Central memory CD4-positive, alpha-beta T cell (primary cell): ENCODE measurements around the gene BRD2.
"Not testable (repeated sequence)": the region's sequence is repeated elsewhere in the genome, so short reads cannot be mapped to it uniquely, and the experiment has no call there.

Experiments
- DNase-seq: peaks from one replicate; pipeline ENCODE4 v3.0.0; 2022
- total RNA-seq, 3 experiments: gene quantifications; one replicate each; lab custom pipeline; 2026; lab: John Stamatoyannopoulos, UW

Gene BRD2
- 446 to 1,161 (median 520) reads per million in 3 experiments for total RNA-seq

GRCh38 chr6:32968093-32968866 is at the start of gene BRD2:
Gene BRD2 (plus strand): TSS chr6:32968594. CDS start chr6:32972899, 4,305 bp downstream.
- DNase-seq: peak; percentile 98

- DNase-seq: no peak
These were observed 47.7 kb upstream of the BRD2 start for GRCh38 chr6:32920715-32921114.

- no peak for DNase-seq
These were observed 46.3 kb upstream of the BRD2 start for GRCh38 chr6:32922083-32922482.

- no peak for DNase-seq
These were observed 37.2 kb upstream of the BRD2 start for GRCh38 chr6:32931211-32931610.

- DNase-seq: no peak
These were observed 36.1 kb upstream of the BRD2 start for GRCh38 chr6:32932132-32932868.

GRCh38 chr6:32933661-32934085 is 34.7 kb upstream of the BRD2 start:
- DNase-seq: peak; percentile 65

GRCh38 chr6:32935551-32936238 is 32.7 kb upstream of the BRD2 start:
- DNase-seq: no peak

GRCh38 chr6:32936239-32937152 is 31.9 kb upstream of the BRD2 start:
- no peak for DNase-seq

GRCh38 chr6:32937230-32937633 is 31.2 kb upstream of the BRD2 start:
- no peak for DNase-seq

GRCh38 chr6:32938494-32938893 is 29.9 kb upstream of the BRD2 start:
- DNase-seq: no peak

GRCh38 chr6:32940656-32941213 is 27.7 kb upstream of the BRD2 start, which contains the start of gene HLA-DMB:
Gene HLA-DMB (minus strand): TSS chr6:32941028. CDS start chr6:32940807, 221 bp downstream.
- DNase-seq: peak; percentile 67

- DNase-seq: peak; percentile 59
These were observed 27.1 kb upstream of the BRD2 start for GRCh38 chr6:32941214-32941768.

GRCh38 chr6:32942555-32943123 is 25.8 kb upstream of the BRD2 start:
- not testable (repeated sequence) for DNase-seq

GRCh38 chr6:32943864-32944649 is 24.3 kb upstream of the BRD2 start:
- DNase-seq: peak; percentile 41

GRCh38 chr6:32945108-32945760 is 23.2 kb upstream of the BRD2 start:
- DNase-seq: no peak

- no peak for DNase-seq
These were observed 22.4 kb upstream of the BRD2 start for GRCh38 chr6:32945953-32946352.

- DNase-seq: no peak
These were observed 21.5 kb upstream of the BRD2 start for GRCh38 chr6:32946893-32947292.

GRCh38 chr6:32947552-32948465 is 20.6 kb upstream of the BRD2 start:
- peak; percentile 32 for DNase-seq

GRCh38 chr6:32949113-32949512 is 19.3 kb upstream of the BRD2 start:
- no peak for DNase-seq
